C4-2B (cell line): ENCODE data around the gene TGM1.
"Not testable (repeated sequence)": the region's sequence is repeated elsewhere in the genome, so short reads cannot be mapped to it uniquely, and the experiment has no call there.

Experiments used
- CTCF ChIP-seq: fragments of 450-650 bp; conservative IDR thresholded peaks from 2 replicates; pipeline ENCODE4 v1.5.1; 2017; ENCODE audit warnings: mild to moderate bottlenecking
- ZFX ChIP-seq: fragments of 450-650 bp; IDR thresholded peaks from 2 replicates; pipeline ENCODE4 v1.6.1; 2017

- TF ChIP-seq CTCF, ZFX: not testable (repeated sequence)
Measured at GRCh38 chr14:24245350-24245749, 17.6 kb downstream of the TGM1 start.
